ENCODE data around the gene CHAC1.

The CHAC1 gene

GRCh38 chr15:40941528-40942336 lies 11.5 kb upstream of the CHAC1 start:
- Histone ChIP-seq H3K36me3 (ENCODE audit: control insufficient read depth in 1 of 2, insufficient read depth in 2 of 2, low read length in 2 of 2) (no peaks in the 10 kb centered on the region), H3K9me3 (ENCODE audit: control insufficient read depth in 1 of 2, low read length in 2 of 2) (no peaks in the 10 kb centered on the region), H3K4me3 (ENCODE audit: low read depth in 1 of 2, low read length in 2 of 2) (peak overlapping the region; percentile 61), H3K27me3 (ENCODE audit: low read depth, low read length) (no peaks in the 10 kb centered on the region), H3K27ac (ENCODE audit: low read length) (peak overlapping the region; percentile 61), H3K4me1 (ENCODE audit: control insufficient read depth in 1 of 2, insufficient read depth in 2 of 2, low read length in 2 of 2) (peaks cover 8 to 16% of the 10 kb centered on the region in 2 donors)

DNA sequence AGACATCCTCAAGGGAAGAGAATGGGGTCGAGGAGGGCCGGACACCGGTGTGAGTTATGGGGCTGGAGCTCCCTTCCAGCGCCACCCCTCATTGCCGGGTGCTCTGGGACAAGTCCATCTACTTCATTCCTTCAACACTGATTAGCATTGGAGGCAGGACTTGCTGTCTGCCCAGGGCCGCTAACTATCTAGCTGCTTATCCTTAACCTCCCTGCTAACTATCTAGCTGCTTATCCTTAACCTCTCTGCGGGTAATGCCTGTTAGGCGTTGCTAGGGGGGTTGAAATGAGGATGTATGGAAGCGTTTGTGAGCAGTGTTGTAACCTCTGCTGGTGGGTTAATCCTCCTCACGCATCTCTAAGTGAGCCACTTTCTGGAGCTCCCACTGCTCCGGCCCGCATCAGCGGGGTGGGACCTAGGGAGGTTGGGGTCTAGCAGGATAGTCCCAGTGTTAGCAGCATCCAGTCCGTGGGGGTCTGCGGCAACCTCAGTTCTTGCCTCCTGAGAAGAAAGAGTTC lies 10.9 kb upstream of the CHAC1 start:
- Histone ChIP-seq H3K27me3 (ENCODE audit: low read depth, low read length) (no peaks in the 10 kb centered on the region), H3K27ac (ENCODE audit: low read length) (peak overlapping the region; percentile 45), H3K9me3 (ENCODE audit: control insufficient read depth in 1 of 2, low read length in 2 of 2) (no peaks in the 10 kb centered on the region), H3K4me3 (ENCODE audit: low read depth in 1 of 2, low read length in 2 of 2) (peak overlapping the region; percentile 61), H3K4me1 (ENCODE audit: control insufficient read depth in 1 of 2, insufficient read depth in 2 of 2, low read length in 2 of 2) (peaks cover 8 to 16% of the 10 kb centered on the region in 2 donors), H3K36me3 (ENCODE audit: control insufficient read depth in 1 of 2, insufficient read depth in 2 of 2, low read length in 2 of 2) (no peaks in the 10 kb centered on the region)

GRCh38 chr15:40942878-40943277 lies 10.4 kb upstream of the CHAC1 start:
- Histone ChIP-seq H3K4me3 (ENCODE audit: low read depth in 1 of 2, low read length in 2 of 2) (peak overlapping the region in 1 of 2 donors; percentile 61), H3K27ac (ENCODE audit: low read length) (no peak overlapping the region), H3K27me3 (ENCODE audit: low read depth, low read length) (no peaks in the 10 kb centered on the region), H3K9me3 (ENCODE audit: control insufficient read depth in 1 of 2, low read length in 2 of 2) (no peaks in the 10 kb centered on the region), H3K4me1 (ENCODE audit: control insufficient read depth in 1 of 2, insufficient read depth in 2 of 2, low read length in 2 of 2) (peaks cover 8 to 16% of the 10 kb centered on the region in 2 donors), H3K36me3 (ENCODE audit: control insufficient read depth in 1 of 2, insufficient read depth in 2 of 2, low read length in 2 of 2) (no peaks in the 10 kb centered on the region)

DNA sequence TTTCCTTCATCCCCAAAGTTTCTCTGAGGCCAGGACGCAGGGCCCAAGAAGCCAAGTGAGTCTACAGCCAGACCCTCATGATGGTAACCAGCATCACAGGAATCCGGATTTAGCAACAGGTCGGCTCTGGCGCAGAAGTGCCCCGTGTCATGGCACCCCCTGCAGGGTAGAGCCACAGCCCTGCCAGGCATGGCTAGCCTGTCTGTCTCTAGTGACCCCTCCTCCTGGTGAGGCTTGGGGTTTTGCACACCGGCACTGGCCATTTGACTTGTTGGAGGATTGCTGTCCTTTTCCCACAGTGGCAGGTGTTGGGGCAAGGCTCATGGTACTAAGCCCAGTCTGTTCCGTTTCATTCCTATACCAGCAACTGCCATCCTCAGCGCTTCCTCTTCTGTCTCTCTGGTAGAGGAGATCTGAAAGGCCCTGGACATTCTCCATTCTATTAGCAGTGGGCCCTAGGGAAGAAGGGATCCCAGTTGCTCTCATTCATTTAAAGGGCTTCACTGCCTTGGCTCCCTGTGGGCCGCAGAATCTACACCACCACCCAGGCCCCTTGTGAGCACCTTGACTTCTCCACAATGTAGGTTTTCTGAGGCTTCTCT lies 9.4 kb upstream of the CHAC1 start:
- Histone ChIP-seq H3K9me3 (ENCODE audit: control insufficient read depth in 1 of 2, low read length in 2 of 2) (no peaks in the 10 kb centered on the region), H3K36me3 (ENCODE audit: control insufficient read depth in 1 of 2, insufficient read depth in 2 of 2, low read length in 2 of 2) (no peaks in the 10 kb centered on the region), H3K27ac (ENCODE audit: low read length) (no peak overlapping the region), H3K4me1 (ENCODE audit: control insufficient read depth in 1 of 2, insufficient read depth in 2 of 2, low read length in 2 of 2) (peaks cover 8 to 16% of the 10 kb centered on the region in 2 donors), H3K4me3 (ENCODE audit: low read depth in 1 of 2, low read length in 2 of 2) (no peak overlapping the region), H3K27me3 (ENCODE audit: low read depth, low read length) (no peaks in the 10 kb centered on the region)

GRCh38 chr15:40944510-40945296 lies 8.6 kb upstream of the CHAC1 start:
- H3K36me3 ChIP-seq (ENCODE audit: control insufficient read depth in 1 of 2, insufficient read depth in 2 of 2, low read length in 2 of 2): no peaks in the 10 kb centered on the region
- H3K4me3 ChIP-seq (ENCODE audit: low read depth in 1 of 2, low read length in 2 of 2): no peak overlapping the region
- H3K9me3 ChIP-seq (ENCODE audit: control insufficient read depth in 1 of 2, low read length in 2 of 2): no peaks in the 10 kb centered on the region

GRCh38 chr15:40948706-40949473 lies 4.4 kb upstream of the CHAC1 start:
- Histone ChIP-seq H3K4me1 (ENCODE audit: control insufficient read depth in 1 of 2, insufficient read depth in 2 of 2, low read length in 2 of 2) (peaks cover 2 to 10% of the 10 kb centered on the region in 2 donors), H3K4me3 (ENCODE audit: low read depth in 1 of 2, low read length in 2 of 2) (no peak overlapping the region), H3K36me3 (ENCODE audit: control insufficient read depth in 1 of 2, insufficient read depth in 2 of 2, low read length in 2 of 2) (no peaks in the 10 kb centered on the region), H3K9me3 (ENCODE audit: control insufficient read depth in 1 of 2, low read length in 2 of 2) (no peaks in the 10 kb centered on the region), H3K27me3 (ENCODE audit: low read depth, low read length) (no peaks in the 10 kb centered on the region), H3K27ac (ENCODE audit: low read length) (no peak overlapping the region)

More at GRCh38 chr15:40944510-40945296, 8.6 kb upstream of the CHAC1 start:
- Histone ChIP-seq H3K27ac (ENCODE audit: low read length) (no peak overlapping the region), H3K27me3 (ENCODE audit: low read depth, low read length) (no peaks in the 10 kb centered on the region), H3K4me1 (ENCODE audit: control insufficient read depth in 1 of 2, insufficient read depth in 2 of 2, low read length in 2 of 2) (peaks cover 8 to 16% of the 10 kb centered on the region in 2 donors)

- no peaks in the 10 kb centered on the region for H3K27me3 ChIP-seq (ENCODE audit: low read depth, low read length)
- H3K4me1 ChIP-seq (ENCODE audit: control insufficient read depth in 1 of 2, insufficient read depth in 2 of 2, low read length in 2 of 2): peaks cover 4 to 12% of the 10 kb centered on the region in 2 donors
- no peaks in the 10 kb centered on the region for H3K36me3 ChIP-seq (ENCODE audit: control insufficient read depth in 1 of 2, insufficient read depth in 2 of 2, low read length in 2 of 2)
- H3K4me3 ChIP-seq (ENCODE audit: low read depth in 1 of 2, low read length in 2 of 2): no peak overlapping the region
- no peak overlapping the region for H3K27ac ChIP-seq (ENCODE audit: low read length)
- H3K9me3 ChIP-seq (ENCODE audit: control insufficient read depth in 1 of 2, low read length in 2 of 2): no peaks in the 10 kb centered on the region
These were observed 3.5 kb upstream of the CHAC1 start for GRCh38 chr15:40949756-40950207.

DNA sequence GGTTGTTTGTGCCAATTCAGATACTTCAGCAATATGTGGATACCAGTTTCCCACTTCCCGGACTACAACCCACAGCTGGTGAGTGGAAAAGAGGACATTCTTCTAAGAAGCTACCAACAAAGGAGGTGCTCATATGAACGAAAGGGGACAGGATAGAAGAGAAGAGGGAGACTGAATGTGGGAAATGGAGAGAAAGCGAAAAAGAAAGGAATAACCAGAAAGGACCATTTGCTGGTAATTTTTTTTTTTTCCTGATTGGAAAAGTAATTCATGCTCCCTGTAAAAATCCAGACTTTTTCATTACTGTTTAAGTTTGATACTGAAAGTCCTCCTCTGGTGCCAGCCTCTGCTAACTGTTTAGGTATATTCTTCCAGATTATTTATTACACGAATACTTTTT lies 1.5 kb upstream of the CHAC1 start:
- no peak overlapping the region for H3K27ac ChIP-seq (ENCODE audit: low read length)
- H3K4me1 ChIP-seq (ENCODE audit: control insufficient read depth in 1 of 2, insufficient read depth in 2 of 2, low read length in 2 of 2): peaks cover 4 to 23% of the 10 kb centered on the region in 2 donors
- H3K4me3 ChIP-seq (ENCODE audit: low read depth in 1 of 2, low read length in 2 of 2): no peak overlapping the region
- no peaks in the 10 kb centered on the region for H3K36me3 ChIP-seq (ENCODE audit: control insufficient read depth in 1 of 2, insufficient read depth in 2 of 2, low read length in 2 of 2)
- no peaks in the 10 kb centered on the region for H3K27me3 ChIP-seq (ENCODE audit: low read depth, low read length)
- no peaks in the 10 kb centered on the region for H3K9me3 ChIP-seq (ENCODE audit: control insufficient read depth in 1 of 2, low read length in 2 of 2)

DNA sequence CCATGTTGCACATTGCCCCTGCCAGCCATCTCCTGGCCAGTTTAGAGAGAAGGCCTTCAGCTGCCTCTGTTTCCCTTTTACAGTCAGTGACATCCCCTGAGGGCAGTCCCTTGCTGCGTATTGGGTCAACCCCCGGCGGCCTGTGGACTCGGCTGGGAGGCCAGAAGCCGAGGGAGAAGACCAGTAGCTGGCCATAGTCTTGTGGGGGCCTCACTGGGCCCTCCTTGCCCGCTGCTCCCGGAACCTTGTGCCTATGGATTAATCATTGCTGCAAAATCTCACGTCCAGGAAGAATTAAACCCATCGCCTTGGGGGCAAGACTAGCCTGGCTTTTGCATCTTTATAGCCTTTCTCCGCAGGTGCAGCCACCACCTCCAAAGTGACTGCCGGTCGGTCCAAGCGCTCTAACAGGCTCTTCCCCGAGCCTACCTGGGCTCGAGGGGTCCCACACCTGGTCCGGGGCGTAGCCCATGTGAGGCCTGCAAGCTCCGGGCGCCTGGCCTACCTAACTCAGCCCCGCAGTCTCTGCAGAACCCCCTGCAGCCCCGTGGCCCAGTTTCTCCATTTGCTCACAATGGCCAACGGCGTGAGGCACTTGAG lies 870 bp upstream of the CHAC1 start:
- Histone ChIP-seq H3K9me3 (ENCODE audit: control insufficient read depth in 1 of 2, low read length in 2 of 2) (no peaks in the 10 kb centered on the region), H3K4me3 (ENCODE audit: low read depth in 1 of 2, low read length in 2 of 2) (peak overlapping the region; percentile 69 to 80), H3K27ac (ENCODE audit: low read length) (peak overlapping the region; percentile 56), H3K27me3 (ENCODE audit: low read depth, low read length) (no peaks in the 10 kb centered on the region), H3K4me1 (ENCODE audit: control insufficient read depth in 1 of 2, insufficient read depth in 2 of 2, low read length in 2 of 2) (peaks cover 4 to 23% of the 10 kb centered on the region in 2 donors), H3K36me3 (ENCODE audit: control insufficient read depth in 1 of 2, insufficient read depth in 2 of 2, low read length in 2 of 2) (no peaks in the 10 kb centered on the region)

GRCh38 chr15:40953713-40954074 lies 423 bp downstream of the CHAC1 start:
- H3K27ac ChIP-seq (ENCODE audit: low read length): no peak overlapping the region
- no peaks in the 10 kb centered on the region for H3K27me3 ChIP-seq (ENCODE audit: low read depth, low read length)
- H3K4me1 ChIP-seq (ENCODE audit: control insufficient read depth in 1 of 2, insufficient read depth in 2 of 2, low read length in 2 of 2): peaks cover 4 to 23% of the 10 kb centered on the region in 2 donors
- H3K4me3 ChIP-seq (ENCODE audit: low read depth in 1 of 2, low read length in 2 of 2): peak overlapping the region; percentile 69 to 80
- H3K36me3 ChIP-seq (ENCODE audit: control insufficient read depth in 1 of 2, insufficient read depth in 2 of 2, low read length in 2 of 2): no peaks in the 10 kb centered on the region
- no peaks in the 10 kb centered on the region for H3K9me3 ChIP-seq (ENCODE audit: control insufficient read depth in 1 of 2, low read length in 2 of 2)

Measured in muscle layer of duodenum (tissue), 2 donors.